Motor neuron (in vitro differentiated cells): ENCODE measurements around the gene AGPAT2. TPM values are rescaled to one million over a fixed set of nuclear protein-coding genes. Genes with fewer than 3 reads are reported as not detected.
A peak's percentile ranks its signal among the peaks of the same experiment; 100 is the strongest.

Experiments
- ATAC-seq, 8 experiments: fragments of 200-7000 bp; cut with Tn5 transposase; replicated peaks in 6 of 8; 2 replicates each; pipeline ENCODE4 v1.8.0; 2021; ENCODE audit warnings: mild to moderate bottlenecking in 8 of 8, moderate library complexity in 8 of 8
- H3K27ac ChIP-seq, 2 donors: fragments of 250-450 bp; sonication (Bioruptor Pico); 2 replicates each; pipeline ENCODE4 v1.9.0; 2021; ENCODE audit warnings: antibody characterized with exemption in 2 of 2, mild to moderate bottlenecking in 2 of 2, moderate library complexity in 1 of 2
- H3K4me1 ChIP-seq, 2 donors: fragments of 250-450 bp; sonication (Bioruptor Pico); replicated peaks in 1 of 2; 2 replicates each; pipeline ENCODE4 v1.6.1; 2021; ENCODE audit warnings: antibody characterized with exemption in 2 of 2, mild to moderate bottlenecking in 2 of 2, moderate library complexity in 1 of 2
- H3K4me3 ChIP-seq, 5 donors: fragments of 250-450 bp; sonication (Bioruptor Pico); 2 replicates each; pipeline ENCODE4 v1.9.0; 2021; ENCODE audit warnings: antibody characterized with exemption in 5 of 5, mild to moderate bottlenecking in 5 of 5, moderate library complexity in 4 of 5
- WGBS, 10 experiments: fragments of 450-650 bp; shearing (Covaris generic); methylation state at CpG; one replicate each; pipeline ENCODE4 v1.0.0; 2022; 5-methylcytosine and 5-hydroxymethylcytosine counted together
- in situ Hi-C, 9 experiments: fragments of 400-800 bp; cut with MboI; loops; one replicate each; pipeline ENCODE4 v1.15.0; 2021; ENCODE audit warnings: low sequenced_read_pairs in 9 of 9, low pct_unique_long_range_greater_than_20kb in 2 of 9; ENCODE audit not compliant: unreplicated experiment in 9 of 9
- total RNA-seq, 8 experiments: library from RNA; unstranded; fragments of 300-600 nt; gene quantifications; 2 replicates each; pipeline versions ENCODE4 v1.2.3 to v1.2.4, GENCODE V29; 2022

Gene AGPAT2
- total RNA-seq, 8 experiments from 2014 or later, result 1.5 to 19.7 (median 4.6) TPM

DNA sequence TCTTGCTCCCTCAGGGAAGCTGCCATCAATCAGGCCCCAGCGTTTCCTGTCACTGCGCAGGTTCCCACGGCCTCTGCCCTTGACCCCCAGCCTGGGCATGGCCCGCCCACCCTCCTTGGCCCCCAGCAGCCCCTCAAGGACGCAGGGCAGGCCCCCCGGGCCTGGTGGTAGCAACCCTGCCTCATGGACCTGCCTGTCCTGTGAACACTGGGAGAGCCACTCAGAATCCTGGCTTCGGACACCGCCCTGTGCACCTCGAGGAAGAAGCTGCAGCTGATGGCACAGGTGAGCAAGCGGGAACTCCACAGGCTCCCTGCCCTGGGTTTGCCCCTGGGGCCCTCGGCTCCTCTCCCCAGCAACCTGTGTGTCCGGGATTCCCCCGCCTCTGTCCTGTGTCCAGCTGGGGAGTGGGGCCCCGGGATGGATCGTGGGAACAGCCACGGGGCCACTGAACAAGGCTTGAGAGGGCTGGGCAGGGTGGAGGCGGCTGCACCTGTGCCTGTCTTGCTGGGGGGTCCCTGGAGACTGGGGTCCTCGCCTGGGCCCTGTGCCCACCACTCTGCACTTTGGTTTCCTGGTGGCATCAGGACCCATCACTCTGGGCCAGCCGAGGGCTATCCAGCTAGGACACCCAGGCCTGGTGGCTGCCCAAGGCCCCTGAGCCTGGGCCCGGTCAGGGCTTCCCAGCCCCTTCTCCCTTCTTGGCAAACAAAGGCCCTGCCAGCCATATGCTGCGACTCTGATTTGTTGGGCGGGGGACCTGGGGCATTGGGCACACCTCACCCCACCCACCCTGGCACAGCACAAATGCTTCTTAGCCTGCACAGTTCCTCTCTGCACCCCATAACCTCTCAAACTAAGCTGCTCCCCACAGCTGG lies 58.0 kb downstream of the AGPAT2 start:
- Histone ChIP-seq H3K4me3 (no peak overlapping the region), H3K4me1 (peaks cover 36 to 45% of the 10 kb centered on the region in 2 donors), H3K27ac (no peak overlapping the region)
- in situ Hi-C loops, result loop anchor here in 6 of 9 experiments (5.0 to 25.0 kb wide), 3 partner anchors 124 to 142 kb away; partner anchors contain the start of gene SEC16A (in 2 of the 6)
- ATAC-seq, result no peak
- WGBS, 10 experiments, result 75 to 80% methylated on average over 2 of the region's 22 CpGs; no CpG with 5 or more reads in 8 of the 10 experiments

GRCh38 chr9:136628268-136628667 lies 59.0 kb downstream of the AGPAT2 start:
- H3K4me1 ChIP-seq, result peaks cover 36 to 45% of the 10 kb centered on the region in 2 donors
- in situ Hi-C loops, result loop anchor here in 6 of 9 experiments (5.0 to 25.0 kb wide), 3 partner anchors 123 to 141 kb away; partner anchors contain the start of gene SEC16A (in 2 of the 6)

DNA sequence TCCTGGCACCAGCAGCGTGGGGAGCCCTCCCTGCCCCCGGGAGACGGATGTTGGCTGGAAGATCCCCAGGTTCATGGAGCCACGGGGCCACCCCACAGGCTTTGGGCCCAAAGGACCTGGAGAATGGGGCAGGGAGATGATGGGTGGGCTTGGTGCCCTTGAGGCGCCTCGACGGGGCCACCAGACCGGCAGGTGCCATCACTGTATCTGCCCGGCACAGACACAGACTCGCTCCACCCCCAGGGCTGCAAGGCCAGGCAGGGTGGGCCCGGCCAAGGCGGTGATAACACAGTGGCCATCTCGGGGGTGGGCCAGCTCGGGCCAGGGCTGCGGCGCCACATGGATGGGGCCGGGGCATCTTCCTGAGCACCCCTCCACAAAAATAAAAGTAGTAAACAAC lies 59.6 kb downstream of the AGPAT2 start:
- in situ Hi-C loops, result loop anchor here in 6 of 9 experiments (5.0 to 25.0 kb wide), 3 partner anchors 123 to 140 kb away; partner anchors contain the start of gene SEC16A (in 2 of the 6)
- Histone ChIP-seq H3K4me3 (no peak overlapping the region), H3K4me1 (peaks cover 36 to 45% of the 10 kb centered on the region in 2 donors), H3K27ac (no peak overlapping the region)
- WGBS, 10 experiments, result 60 to 100% (median 95%) methylated on average over 1 to 9 of the region's 17 CpGs; no CpG with 5 or more reads in 5 of the 10 experiments
- ATAC-seq, result no peak

More at GRCh38 chr9:136628268-136628667, 59.0 kb downstream of the AGPAT2 start:
- no peak overlapping the region for H3K27ac ChIP-seq
- 71 to 82% (median 71%) methylated on average over 5 to 7 of the region's 26 CpGs; no CpG with 5 or more reads in 7 of the 10 experiments for WGBS, 10 experiments
- ATAC-seq, result no peak
- H3K4me3 ChIP-seq, result no peak overlapping the region

DNA sequence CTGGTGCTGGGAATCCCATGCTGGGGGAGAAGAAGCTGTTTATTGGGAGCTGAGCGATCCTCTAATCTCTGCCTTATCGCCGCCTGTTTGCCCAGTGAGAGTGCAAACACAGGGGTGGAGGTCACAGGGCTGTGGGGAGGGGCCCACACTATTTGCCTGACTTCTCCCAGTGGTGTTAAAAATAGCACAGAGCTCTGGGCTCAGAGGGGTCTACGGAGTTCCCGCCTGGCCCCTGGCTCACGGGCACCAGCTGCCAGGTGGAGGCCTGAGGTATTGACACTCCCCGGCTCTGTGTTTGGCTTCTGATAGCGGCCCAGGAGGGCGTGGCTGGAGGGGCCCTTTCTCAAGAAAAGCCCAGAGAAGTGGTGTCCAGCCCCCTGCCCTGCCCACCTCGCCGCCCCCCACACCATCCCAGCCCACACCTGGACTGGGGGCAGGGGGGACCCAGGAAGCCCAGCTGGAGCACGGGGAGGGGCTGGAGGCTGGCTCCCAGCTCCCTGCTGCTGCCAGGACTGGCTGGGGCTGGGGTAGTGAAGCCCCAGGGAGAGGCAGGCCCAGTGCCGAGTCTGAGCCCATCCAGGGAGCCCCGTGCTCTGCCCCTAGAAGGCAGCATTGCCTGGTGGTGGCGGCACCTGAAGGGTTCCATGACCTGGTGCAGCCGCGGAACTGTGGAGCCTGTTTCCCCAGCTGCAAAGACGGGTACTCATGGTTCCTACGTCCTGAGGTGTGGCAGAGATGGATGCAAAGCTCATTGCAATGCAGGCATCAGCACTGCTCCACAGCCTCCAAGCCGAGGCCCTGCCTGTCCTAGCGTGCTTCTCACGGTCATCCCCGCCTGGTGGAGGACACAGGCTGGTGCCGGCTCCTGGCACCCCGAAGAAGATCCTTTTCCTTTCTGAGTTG lies 60.3 kb downstream of the AGPAT2 start:
- in situ Hi-C loops, result loop anchor here in 6 of 9 experiments (5.0 to 25.0 kb wide), 3 partner anchors 122 to 140 kb away; partner anchors contain the start of gene SEC16A (in 2 of the 6)
- H3K4me3 ChIP-seq, result no peak overlapping the region
- H3K4me1 ChIP-seq, result peaks cover 36 to 45% of the 10 kb centered on the region in 2 donors
- no peak overlapping the region for H3K27ac ChIP-seq
- WGBS, 10 experiments, result 0 to 100% (median 50%) methylated on average over 1 to 2 of the region's 25 CpGs; no CpG with 5 or more reads in 7 of the 10 experiments
- ATAC-seq, result peak in 5 of 8 experiments; percentile 22 to 31 (median 30)

DNA sequence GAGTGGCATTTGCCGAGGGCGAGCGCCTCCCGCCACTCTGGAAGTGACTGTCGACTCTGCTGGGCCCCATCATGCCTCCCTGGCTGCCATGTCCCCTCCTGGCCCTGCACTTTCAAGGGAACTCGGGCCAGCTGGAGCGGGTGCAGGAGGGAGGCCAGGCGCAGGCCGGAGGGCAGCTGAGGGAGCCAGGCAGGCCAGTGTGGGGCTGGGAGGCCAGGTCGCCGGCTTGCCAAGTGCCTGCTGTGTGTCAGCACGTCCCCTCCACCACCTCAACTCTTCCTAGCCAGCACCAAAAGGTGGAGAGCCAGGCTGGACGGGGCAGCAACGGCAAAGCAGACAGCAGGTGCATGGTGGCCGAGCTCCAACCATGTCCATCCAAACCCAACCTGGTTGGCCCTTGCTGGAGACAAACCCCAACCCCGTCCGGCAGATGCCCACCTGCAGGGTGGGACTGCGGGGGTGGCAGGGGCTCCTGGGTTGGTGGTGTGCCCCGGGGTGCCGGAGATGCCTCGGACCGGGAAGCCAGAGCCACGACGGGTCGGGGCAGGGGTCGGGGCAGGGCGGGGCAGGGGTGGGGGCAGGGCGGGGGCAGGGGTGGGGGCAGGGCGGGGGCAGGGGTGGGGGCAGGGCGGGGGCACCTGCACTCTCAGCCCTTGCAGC lies 61.1 kb downstream of the AGPAT2 start:
- Histone ChIP-seq H3K4me3 (no peak overlapping the region), H3K4me1 (peaks cover 43 to 52% of the 10 kb centered on the region in 2 donors), H3K27ac (no peak overlapping the region)
- in situ Hi-C loops, result loop anchor here in 6 of 9 experiments (5.0 to 25.0 kb wide), 3 partner anchors 121 to 139 kb away; partner anchors contain the start of gene SEC16A (in 2 of the 6)
- ATAC-seq, result no peak
- 20 to 100% (median 60%) methylated on average over 1 to 3 of the region's 30 CpGs; no CpG with 5 or more reads in 7 of the 10 experiments for WGBS, 10 experiments

- peaks cover 49 to 58% of the 10 kb centered on the region in 2 donors for H3K4me1 ChIP-seq
- peak; percentile 42 to 83 (median 66) for ATAC-seq
- in situ Hi-C loops, result loop anchor here in 6 of 9 experiments (5.0 to 25.0 kb wide), 3 partner anchors 121 to 138 kb away; partner anchors contain the start of gene SEC16A (in 2 of the 6)
These were observed 61.9 kb downstream of the AGPAT2 start for GRCh38 chr9:136625101-136626065.

DNA sequence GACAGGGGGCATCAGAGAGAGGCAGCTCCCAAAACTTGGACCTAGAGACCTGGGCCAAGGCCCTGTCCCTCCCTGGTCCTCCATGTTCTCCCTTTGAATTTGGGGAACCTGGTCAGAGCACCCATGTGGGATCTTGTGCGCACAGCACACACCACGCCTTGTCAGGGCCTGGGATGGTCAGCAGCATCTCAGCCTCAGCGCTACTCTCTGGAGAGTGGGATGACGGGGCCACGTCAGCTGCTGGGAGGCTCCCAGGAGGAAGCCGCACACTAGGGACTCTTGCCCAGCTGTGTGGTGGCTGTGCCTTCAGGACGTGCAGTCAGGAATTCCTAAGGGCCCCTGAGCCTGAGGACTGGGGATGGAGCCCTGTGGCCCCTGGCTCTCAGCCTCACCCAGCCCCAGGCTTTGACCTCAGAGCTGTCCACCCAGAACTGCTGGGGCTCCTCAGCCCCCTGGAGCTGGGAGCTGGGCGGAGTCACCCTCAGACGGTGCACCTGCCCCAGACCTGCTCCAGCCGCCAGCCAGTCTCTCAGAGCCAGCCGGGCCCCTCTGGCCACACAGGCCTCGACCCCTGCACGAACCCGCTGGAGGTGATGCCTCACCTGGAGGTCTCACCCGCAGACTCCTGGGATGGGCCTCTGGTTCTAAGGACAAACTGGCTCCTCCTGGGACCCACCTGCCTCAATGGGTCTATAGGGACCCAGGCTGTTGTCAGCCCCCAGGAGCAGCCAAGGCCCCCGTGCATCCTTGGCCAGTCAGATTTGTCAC lies 62.9 kb downstream of the AGPAT2 start:
- peaks cover 53 to 54% of the 10 kb centered on the region in 2 donors for H3K4me1 ChIP-seq
- WGBS, 10 experiments, result 96 to 100% (median 100%) methylated on average over 1 to 4 of the region's 16 CpGs; no CpG with 5 or more reads in 7 of the 10 experiments
- in situ Hi-C loops, result loop anchor here in 1 of 9 experiments (10.0 kb wide), 1 partner anchor 120 kb away; no protein-coding TSS in a partner anchor
- H3K27ac ChIP-seq, result no peak overlapping the region
- H3K4me3 ChIP-seq, result no peak overlapping the region
- no peak for ATAC-seq

More at GRCh38 chr9:136625101-136626065, 61.9 kb downstream of the AGPAT2 start:
- 0 to 100% (median 21%) methylated on average over 1 to 8 of the region's 19 CpGs; no CpG with 5 or more reads in 4 of the 10 experiments for WGBS, 10 experiments
- no peak overlapping the region for H3K4me3 ChIP-seq
- no peak overlapping the region for H3K27ac ChIP-seq

DNA sequence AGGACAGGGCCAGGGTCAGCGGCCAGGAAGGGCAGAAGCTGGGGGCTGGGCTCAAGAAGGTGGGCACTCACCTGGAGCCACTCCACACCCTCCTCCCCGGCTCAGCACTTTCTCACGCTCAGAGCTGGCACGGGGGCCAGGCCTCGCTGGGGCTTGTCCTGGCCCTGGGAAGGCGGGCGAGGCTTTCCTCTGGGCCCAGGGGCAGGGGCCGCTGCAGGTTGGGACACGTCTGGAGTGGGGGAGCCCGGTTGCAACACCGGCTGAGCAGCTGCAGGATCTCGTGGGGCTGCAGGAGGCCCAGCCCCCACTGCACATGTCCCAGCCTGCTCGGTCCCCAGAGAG lies 63.4 kb downstream of the AGPAT2 start:
- Histone ChIP-seq H3K27ac (no peak overlapping the region), H3K4me1 (peaks cover 47 to 49% of the 10 kb centered on the region in 2 donors), H3K4me3 (no peak overlapping the region)
- ATAC-seq, result no peak
- WGBS, 10 experiments, result no CpG with 5 or more reads among the region's 13 CpGs
- in situ Hi-C loops, result loop anchor here in 1 of 9 experiments (10.0 kb wide), 1 partner anchor 119 kb away; no protein-coding TSS in a partner anchor
